Glutamatergic neuron (in vitro differentiated cells): ENCODE data around the gene TRIO. TPM values are rescaled to one million over a fixed set of nuclear protein-coding genes. Genes with fewer than 3 reads are reported as not detected.

Source experiments
- DNase-seq: peaks from one replicate; pipeline ENCODE4 v3.0.0; 2022
- H3K27ac Mint-ChIP-seq: one replicate; pipeline ENCODE4 v1.8.0; 2020; ENCODE audit warnings: mild to moderate bottlenecking, mixed read lengths, inconsistent platforms; ENCODE audit not compliant: unreplicated experiment
- H3K27me3 Mint-ChIP-seq: one replicate; pipeline ENCODE4 v1.8.0; 2020; ENCODE audit warnings: mild to moderate bottlenecking, moderate library complexity, mixed read lengths, inconsistent platforms; ENCODE audit not compliant: unreplicated experiment
- H3K36me3 Mint-ChIP-seq: one replicate; pipeline ENCODE4 v1.8.0; 2020; ENCODE audit warnings: mild to moderate bottlenecking, mixed read lengths, inconsistent platforms; ENCODE audit not compliant: unreplicated experiment
- H3K4me1 Mint-ChIP-seq: one replicate; pipeline ENCODE4 v1.8.0; 2020; ENCODE audit warnings: mild to moderate bottlenecking, low read depth, mixed read lengths, inconsistent platforms; ENCODE audit not compliant: unreplicated experiment
- H3K4me3 Mint-ChIP-seq: one replicate; pipeline ENCODE4 v1.8.0; 2020; ENCODE audit warnings: mild to moderate bottlenecking, mixed read lengths, inconsistent platforms; ENCODE audit not compliant: unreplicated experiment
- H3K9me3 Mint-ChIP-seq: one replicate; pipeline ENCODE4 v1.8.0; 2020; ENCODE audit warnings: mild to moderate bottlenecking, moderate library complexity, mixed read lengths, inconsistent platforms; ENCODE audit not compliant: unreplicated experiment
- CTCF ChIP-seq: fragments of 200-600 bp; sonication (generic); IDR thresholded peaks from one replicate; pipeline ENCODE4 v1.5.0; 2021; ENCODE audit not compliant: partially characterized antibody, unreplicated experiment
- total RNA-seq: library from RNA; stranded (reverse); fragmentation: NEBNext Ultra II Directional; extraction: Animal tissue kit (Norgen Biotek cat#: 25700); gene quantifications from one replicate; pipeline ENCODE4 v1.2.1, GENCODE V29; 2021; ENCODE audit not compliant: unreplicated experiment

The TRIO gene
- total RNA-seq, 1 donor from 2014 or later, result 281 TPM

- H3K4me1 Mint-ChIP-seq, result peaks cover 68% of the 10 kb centered on the region
- DNase-seq, result no peak
- no peaks in the 10 kb centered on the region for H3K36me3 Mint-ChIP-seq
- no peak overlapping the region for H3K4me3 Mint-ChIP-seq
- H3K27ac Mint-ChIP-seq, result peak overlapping the region; percentile 69
- peaks cover 16% of the 10 kb centered on the region for H3K27me3 Mint-ChIP-seq
- H3K9me3 Mint-ChIP-seq, result peaks cover 10% of the 10 kb centered on the region
- no peak for TF ChIP-seq CTCF
Observed at GRCh38 chr5:14450742-14451141, 307.6 kb downstream of the TRIO start.

GRCh38 chr5:14451871-14452270 lies 308.7 kb downstream of the TRIO start:
- Mint-ChIP-seq H3K9me3 (peaks cover 10% of the 10 kb centered on the region), H3K36me3 (no peaks in the 10 kb centered on the region), H3K27ac (peak overlapping the region; percentile 86), H3K27me3 (peaks cover 16% of the 10 kb centered on the region), H3K4me3 (peak overlapping the region; percentile 59), H3K4me1 (peaks cover 67% of the 10 kb centered on the region)
- peak; percentile 43 for DNase-seq
- no peak for TF ChIP-seq CTCF

GRCh38 chr5:14452685-14453454 lies 309.7 kb downstream of the TRIO start:
- no peak for TF ChIP-seq CTCF
- peak overlapping the region; percentile 46 for H3K27ac Mint-ChIP-seq
- peaks cover 10% of the 10 kb centered on the region for H3K9me3 Mint-ChIP-seq
- peak overlapping the region; percentile 15 for H3K4me3 Mint-ChIP-seq
- peaks cover 16% of the 10 kb centered on the region for H3K27me3 Mint-ChIP-seq
- H3K36me3 Mint-ChIP-seq, result no peaks in the 10 kb centered on the region
- no peak for DNase-seq
- peaks cover 66% of the 10 kb centered on the region for H3K4me1 Mint-ChIP-seq

- Mint-ChIP-seq H3K4me1 (peaks cover 66% of the 10 kb centered on the region), H3K9me3 (peaks cover 8% of the 10 kb centered on the region), H3K27ac (peak overlapping the region; percentile 46), H3K27me3 (peaks cover 14% of the 10 kb centered on the region), H3K4me3 (peak overlapping the region; percentile 0), H3K36me3 (no peaks in the 10 kb centered on the region)
- TF ChIP-seq CTCF, result no peak
- no peak for DNase-seq
Observed at GRCh38 chr5:14453481-14453880, 310.3 kb downstream of the TRIO start.

- H3K27ac Mint-ChIP-seq, result no peak overlapping the region
Observed at GRCh38 chr5:14455814-14456321, 312.7 kb downstream of the TRIO start.

More at GRCh38 chr5:14455814-14456321, 312.7 kb downstream of the TRIO start:
- Mint-ChIP-seq H3K4me1 (peaks cover 45% of the 10 kb centered on the region), H3K36me3 (no peaks in the 10 kb centered on the region), H3K9me3 (peaks cover 10% of the 10 kb centered on the region), H3K27me3 (peaks cover 14% of the 10 kb centered on the region), H3K4me3 (no peak overlapping the region)
- TF ChIP-seq CTCF, result no peak
- no peak for DNase-seq
